ENCODE data around the gene PCDHGC3.

PCDHGC3 gene

DNA sequence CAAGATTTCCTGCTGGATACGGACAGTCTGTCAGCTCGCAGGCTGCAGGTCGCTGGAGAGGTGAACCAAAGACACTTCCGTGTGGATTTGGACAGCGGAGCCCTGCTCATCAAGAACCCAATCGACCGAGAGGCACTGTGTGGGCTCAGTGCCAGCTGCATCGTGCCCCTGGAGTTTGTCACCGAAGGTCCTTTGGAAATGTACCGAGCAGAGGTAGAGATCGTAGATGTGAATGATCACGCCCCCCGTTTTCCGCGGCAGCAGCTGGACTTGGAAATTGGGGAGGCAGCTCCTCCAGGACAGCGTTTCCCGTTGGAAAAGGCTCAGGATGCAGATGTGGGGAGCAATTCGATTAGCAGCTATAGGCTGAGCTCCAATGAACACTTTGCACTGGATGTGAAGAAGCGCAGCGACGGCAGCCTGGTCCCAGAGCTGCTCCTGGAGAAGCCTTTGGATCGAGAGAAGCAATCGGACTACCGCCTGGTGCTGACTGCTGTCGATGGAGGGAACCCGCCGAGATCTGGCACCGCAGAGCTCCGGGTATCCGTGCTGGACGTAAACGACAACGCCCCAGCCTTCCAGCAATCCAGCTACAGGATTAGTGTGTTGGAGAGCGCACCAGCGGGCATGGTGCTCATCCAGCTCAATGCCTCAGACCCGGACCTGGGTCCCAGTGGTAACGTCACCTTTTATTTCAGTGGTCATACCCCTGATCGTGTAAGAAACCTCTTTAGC is 9.7 kb downstream of the PCDHGC3 start:
- no peak for DNase-seq

GRCh38 chr5:141486091-141486490 is 10.3 kb downstream of the PCDHGC3 start:
- DNase-seq = no peak

DNA sequence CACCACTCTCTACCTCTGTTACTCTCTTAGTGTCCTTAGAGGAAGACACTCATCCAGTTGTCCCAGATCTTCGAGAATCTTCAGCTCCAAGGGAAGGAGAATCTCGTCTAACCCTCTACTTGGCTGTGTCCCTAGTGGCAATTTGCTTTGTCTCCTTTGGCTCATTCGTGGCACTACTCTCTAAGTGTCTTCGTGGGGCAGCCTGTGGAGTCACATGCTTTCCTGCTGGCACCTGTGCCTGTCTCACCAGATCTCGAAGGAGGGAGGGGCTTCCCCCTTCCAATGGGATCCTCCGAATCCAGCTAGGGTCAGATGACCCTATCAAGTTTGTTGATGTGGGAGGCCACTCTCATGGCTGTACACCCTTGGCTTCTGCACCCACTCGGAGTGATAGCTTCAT is 11.4 kb downstream of the PCDHGC3 start:
- no peak for DNase-seq

GRCh38 chr5:141488591-141489561 is 13.1 kb downstream of the PCDHGC3 start, which contains the start of gene PCDHGC5:
PCDHGC5 (plus strand) TSS chr5:141489081; CDS start chr5:141489241, 160 bp downstream.
- no peak for DNase-seq

GRCh38 chr5:141489841-141490240 is 14.1 kb downstream of the PCDHGC3 start:
- DNase-seq = no peak

GRCh38 chr5:141490271-141490670 is 14.5 kb downstream of the PCDHGC3 start:
- DNase-seq = no peak

- no peak for DNase-seq
Observed at GRCh38 chr5:141490771-141491170, 15.0 kb downstream of the PCDHGC3 start.

- DNase-seq = no peak
Observed at GRCh38 chr5:141491323-141492167, 15.8 kb downstream of the PCDHGC3 start.

- DNase-seq = no peak
Observed at GRCh38 chr5:141492168-141492885, 16.6 kb downstream of the PCDHGC3 start.

DNA sequence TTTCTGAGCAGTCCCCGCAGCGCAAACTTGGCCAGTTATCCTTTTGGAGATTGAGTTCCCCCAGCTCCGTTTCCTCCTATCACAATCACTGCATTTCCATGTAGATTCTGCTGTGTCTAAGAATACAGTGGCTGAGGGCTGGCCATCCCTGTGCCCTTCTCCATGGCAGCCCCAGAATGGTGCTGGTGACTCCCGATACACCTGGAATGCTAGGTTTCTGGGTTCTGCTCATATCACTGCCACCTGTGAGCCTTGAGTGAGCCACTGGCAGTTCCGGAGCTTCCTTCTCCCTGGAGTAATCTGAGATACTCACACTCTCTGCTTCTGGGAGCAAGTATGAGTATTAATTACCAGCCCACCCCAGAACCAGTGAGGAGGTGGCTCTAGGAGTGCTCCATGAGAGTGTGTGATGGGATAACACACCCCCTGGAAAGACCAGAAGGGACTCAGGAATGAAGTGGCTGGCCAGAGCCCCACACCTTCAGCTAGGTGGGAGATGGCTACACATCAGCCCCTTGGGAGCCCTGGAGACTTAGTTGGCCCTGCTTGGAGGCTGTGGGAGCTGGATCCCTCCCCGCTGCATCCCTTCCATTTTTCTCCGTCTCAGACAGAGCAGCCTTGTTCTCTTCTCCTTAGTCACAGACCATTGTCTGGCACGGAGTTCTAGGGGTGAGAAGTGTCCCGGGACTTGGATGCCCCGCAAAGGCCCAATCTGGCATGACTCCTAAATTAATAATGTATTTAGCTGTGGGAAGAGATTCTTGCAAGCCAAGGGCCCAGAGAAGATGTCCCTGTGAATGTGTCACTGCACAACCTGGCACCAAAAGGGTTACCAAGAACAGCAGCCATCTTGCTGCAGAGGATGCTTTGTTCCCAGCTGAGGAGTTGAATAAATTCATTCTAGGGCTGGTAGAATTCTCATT is 18.0 kb downstream of the PCDHGC3 start:
- no peak for DNase-seq

DNA sequence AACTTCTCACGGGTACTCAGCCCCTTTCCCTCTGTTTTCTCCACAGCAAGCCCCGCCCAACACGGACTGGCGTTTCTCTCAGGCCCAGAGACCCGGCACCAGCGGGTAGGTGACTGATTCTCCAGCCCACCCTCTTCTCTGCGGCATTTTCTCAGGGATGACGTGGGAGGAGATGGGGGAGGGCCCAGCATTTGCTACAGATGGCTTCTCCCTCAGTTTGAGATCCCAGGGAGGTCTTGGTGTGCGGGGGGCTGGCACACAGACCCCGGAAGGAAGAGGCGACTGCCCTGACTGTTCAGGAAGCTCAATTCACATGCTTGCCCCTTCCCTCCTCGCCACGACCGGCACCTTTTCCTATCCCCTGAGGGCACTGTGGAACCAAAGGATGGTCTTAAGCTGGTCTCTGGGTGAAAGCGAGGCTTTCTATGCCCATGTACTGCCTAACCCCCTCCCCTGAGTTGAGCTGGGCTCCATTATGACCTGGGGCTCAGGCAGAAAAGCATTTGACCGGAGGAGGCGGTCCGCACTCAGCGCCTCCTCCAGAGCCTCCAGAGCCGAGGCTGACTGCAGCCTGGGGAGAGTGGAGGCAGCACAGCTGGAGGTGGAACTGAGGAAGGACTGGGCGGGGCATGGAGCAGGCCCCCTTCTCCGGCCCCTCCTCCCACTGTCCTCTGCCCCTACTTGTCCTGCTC is 19.1 kb downstream of the PCDHGC3 start:
- DNase-seq = no peak

DNA sequence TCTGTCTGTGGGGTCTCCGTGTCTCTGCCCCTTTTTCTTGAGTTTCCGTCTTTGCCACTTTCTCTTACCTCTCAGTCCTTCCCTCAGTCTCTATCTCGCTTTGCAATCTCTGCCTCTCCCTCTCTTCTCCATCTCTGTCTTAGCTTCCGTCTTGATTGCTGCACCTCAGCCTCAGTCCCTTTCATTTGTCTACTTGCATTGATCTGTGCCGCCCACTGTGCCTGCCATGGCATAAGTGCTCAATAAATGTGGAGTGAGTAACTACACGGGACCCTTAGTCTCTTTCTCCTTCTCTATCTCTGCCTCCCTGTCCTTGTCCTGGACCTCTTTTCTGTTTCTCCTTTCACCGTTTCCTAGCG is 19.7 kb downstream of the PCDHGC3 start:
- no peak for DNase-seq

DNA sequence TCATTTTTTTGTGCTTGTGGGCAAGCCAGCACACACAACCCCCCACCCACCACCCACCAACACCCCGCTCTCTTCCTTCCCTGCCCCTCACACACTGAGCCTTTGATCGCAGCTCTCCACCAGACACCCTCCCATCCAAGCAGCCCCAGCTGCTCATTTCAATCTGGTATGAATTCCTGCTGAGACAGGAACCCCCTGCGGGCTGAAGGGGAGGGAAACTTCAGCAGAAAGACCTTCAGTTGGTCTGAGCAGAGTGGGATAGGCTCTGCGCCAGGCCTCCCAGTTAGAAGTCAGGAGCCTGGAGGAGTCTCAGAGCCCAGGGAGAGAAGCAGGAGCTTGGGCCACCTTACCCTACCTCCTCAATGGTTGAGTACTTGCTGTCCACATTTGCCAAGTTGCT is 20.3 kb downstream of the PCDHGC3 start:
- no peak for DNase-seq

DNA sequence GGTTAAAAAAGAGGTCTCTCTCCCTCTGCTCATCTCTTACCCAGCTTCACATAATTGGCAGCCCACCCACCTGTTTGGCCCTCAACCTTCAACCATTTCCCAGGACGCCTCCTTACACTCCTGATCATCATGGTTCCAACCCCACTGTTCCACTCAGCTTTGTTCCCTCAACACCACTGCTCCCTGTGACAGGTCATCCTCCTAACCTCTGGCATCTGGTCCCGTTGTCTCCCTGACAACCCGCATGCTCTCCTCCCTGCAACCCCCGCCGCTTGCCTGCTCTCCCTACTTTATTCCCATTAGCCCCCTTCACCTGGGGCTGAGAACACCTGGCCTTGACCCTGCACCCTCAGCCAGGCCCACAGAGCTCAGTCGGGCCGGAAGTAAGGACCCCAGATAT is 26.0 kb downstream of the PCDHGC3 start:
- DNase-seq = no peak

GRCh38 chr5:141503681-141504080 is 27.9 kb downstream of the PCDHGC3 start:
- DNase-seq = no peak

DNA sequence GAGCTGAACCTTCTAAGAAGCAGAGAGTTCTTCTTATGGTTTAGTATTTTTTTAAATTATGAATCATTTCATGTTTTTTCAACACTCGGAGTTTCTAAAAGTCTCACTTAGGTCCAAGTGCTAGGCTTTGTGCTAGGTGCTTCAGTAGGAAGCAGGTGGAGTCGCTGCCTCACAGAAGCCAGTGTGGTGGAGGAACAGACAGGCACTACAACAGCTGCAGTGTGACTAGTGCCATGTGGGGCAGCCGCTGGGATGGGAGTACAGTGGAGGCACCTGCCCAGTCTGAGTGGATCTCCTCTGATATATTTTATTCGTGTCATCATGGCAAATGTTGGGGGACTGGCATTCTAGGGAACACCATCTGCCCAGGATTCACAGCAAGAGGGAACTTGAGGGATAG is 28.4 kb downstream of the PCDHGC3 start:
- DNase-seq = no peak

GRCh38 chr5:141506381-141507155 is 30.8 kb downstream of the PCDHGC3 start:
- DNase-seq = no peak

DNA sequence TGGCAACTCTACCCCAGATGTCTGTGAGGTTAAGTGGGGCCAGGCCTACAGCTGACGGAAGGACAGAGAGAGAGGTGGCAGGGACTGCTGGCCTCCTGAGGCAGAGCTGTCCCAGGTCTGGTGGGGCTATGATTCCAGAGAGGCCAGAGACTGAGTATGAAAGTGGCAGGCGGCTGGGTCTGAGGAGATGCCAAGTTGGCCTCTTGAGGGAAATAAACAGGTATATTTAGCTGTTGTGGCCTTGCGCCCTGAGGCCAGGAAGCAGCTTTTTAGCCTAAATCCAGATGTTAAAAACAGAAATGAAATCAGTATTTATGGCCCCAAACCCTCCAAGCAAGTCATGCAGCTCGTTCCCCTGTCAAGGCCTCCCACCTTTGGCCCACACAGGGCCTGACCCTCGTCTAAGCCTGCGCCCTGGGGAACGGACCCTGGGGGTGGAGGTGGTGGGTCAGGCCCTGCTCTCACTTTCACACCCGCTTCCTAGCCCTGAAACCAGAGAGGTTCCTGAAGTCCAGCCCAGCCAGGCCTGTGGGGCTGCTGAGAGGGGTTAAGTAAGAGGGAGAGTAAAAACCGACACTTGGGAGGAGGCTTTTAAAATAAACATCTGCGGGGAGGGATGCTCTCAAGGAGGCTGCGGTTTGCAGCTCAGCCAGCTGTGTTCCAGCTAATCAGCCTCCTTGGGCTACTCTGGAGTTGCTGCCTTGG is 31.8 kb downstream of the PCDHGC3 start:
- no peak for DNase-seq

- no peak for DNase-seq
Observed at GRCh38 chr5:141508440-141508797, 32.7 kb downstream of the PCDHGC3 start.
